Thyroid gland (tissue), 4 donors: ENCODE data around the gene GJC1.
"Not testable (repeated sequence)": the region's sequence is repeated elsewhere in the genome, so short reads cannot be mapped to it uniquely, and the experiment has no call there.

Experiments used
- POLR2A ChIP-seq, 2 donors: fragments of 450-650 bp; IDR thresholded peaks; one replicate each; pipeline ENCODE4 v1.6.1; 2017; ENCODE audit warnings: antibody characterized with exemption in 2 of 2, mild to moderate bottlenecking in 2 of 2, moderate library complexity in 1 of 2
- TF ChIP-seq, protein P1 (sequence below), 6 experiments: fragments of 200-600 bp in 3 of 6; fragments of 450-650 bp in 3 of 6; sonication (generic) in 3 of 6; IDR thresholded peaks; one replicate each; pipeline ENCODE4 v1.5.1; 2016 to 2019; ENCODE audit warnings: antibody characterized with exemption in 6 of 6, mild to moderate bottlenecking in 2 of 6, inconsistent platforms in 1 of 6, moderate library complexity in 1 of 6

DNA sequence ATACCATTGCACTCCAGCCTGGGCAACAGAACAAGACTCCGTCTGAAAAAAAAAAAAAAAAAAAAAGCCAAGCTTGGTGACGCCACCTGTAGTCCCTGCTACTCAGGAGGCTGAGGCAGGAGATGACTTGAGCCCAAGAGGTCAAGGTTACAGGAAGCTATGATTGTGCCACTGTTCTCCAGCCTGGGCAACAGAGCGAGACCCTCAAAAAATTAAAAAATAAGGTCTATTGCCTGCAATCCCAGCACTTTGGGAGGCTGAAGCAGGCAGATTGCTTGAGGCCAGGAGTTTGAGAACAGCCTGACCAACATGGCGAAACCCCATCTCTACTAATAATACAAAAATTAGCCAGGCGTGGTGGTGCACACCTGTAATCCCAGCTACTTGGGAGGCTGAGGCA is 74.9 kb downstream of the GJC1 start:
- not testable (repeated sequence) for TF ChIP-seq POLR2A (IDR thresholded peaks at IDR 0.05)
- TF ChIP-seq, protein P1, sequence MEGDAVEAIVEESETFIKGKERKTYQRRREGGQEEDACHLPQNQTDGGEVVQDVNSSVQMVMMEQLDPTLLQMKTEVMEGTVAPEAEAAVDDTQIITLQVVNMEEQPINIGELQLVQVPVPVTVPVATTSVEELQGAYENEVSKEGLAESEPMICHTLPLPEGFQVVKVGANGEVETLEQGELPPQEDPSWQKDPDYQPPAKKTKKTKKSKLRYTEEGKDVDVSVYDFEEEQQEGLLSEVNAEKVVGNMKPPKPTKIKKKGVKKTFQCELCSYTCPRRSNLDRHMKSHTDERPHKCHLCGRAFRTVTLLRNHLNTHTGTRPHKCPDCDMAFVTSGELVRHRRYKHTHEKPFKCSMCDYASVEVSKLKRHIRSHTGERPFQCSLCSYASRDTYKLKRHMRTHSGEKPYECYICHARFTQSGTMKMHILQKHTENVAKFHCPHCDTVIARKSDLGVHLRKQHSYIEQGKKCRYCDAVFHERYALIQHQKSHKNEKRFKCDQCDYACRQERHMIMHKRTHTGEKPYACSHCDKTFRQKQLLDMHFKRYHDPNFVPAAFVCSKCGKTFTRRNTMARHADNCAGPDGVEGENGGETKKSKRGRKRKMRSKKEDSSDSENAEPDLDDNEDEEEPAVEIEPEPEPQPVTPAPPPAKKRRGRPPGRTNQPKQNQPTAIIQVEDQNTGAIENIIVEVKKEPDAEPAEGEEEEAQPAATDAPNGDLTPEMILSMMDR (IDR thresholded peaks at IDR 0.05): not testable (repeated sequence)
